Measurements from ENCODE around the gene CYB5B. TPM values are rescaled to one million over a fixed set of nuclear protein-coding genes. Genes with fewer than 3 reads are reported as not detected.
A peak's percentile ranks its signal among the peaks of the same experiment; 100 is the strongest.

Gene CYB5B
- total RNA-seq, 1 experiment from 2014 or later: 138 TPM

DNA sequence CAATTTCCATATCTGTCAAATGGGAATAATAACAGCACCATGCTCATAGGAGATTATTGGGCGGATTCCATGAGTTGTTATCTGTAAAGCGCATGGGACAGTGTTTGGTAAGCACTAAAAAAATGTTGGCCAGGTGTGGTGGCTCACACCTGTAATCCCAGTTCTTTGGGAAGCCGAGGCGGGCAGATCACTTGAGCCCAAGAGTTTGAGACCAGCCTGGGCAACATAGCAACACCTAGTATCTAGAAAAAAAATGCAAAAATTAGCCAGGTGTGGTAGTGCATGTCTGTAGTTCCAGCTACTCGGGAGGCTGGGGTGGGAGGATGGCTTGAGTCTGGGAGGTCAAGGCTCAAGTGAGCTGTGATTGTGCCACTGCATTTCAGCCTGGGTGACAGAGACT, 74.5 kb downstream of the CYB5B start:
- no peak for DNase-seq (ENCODE audit: low read depth)
- in situ Hi-C loops (cut with HindIII; ENCODE audit: low pct_unique_long_range_greater_than_20kb, low sequenced_read_pairs): no loop called here

DNA sequence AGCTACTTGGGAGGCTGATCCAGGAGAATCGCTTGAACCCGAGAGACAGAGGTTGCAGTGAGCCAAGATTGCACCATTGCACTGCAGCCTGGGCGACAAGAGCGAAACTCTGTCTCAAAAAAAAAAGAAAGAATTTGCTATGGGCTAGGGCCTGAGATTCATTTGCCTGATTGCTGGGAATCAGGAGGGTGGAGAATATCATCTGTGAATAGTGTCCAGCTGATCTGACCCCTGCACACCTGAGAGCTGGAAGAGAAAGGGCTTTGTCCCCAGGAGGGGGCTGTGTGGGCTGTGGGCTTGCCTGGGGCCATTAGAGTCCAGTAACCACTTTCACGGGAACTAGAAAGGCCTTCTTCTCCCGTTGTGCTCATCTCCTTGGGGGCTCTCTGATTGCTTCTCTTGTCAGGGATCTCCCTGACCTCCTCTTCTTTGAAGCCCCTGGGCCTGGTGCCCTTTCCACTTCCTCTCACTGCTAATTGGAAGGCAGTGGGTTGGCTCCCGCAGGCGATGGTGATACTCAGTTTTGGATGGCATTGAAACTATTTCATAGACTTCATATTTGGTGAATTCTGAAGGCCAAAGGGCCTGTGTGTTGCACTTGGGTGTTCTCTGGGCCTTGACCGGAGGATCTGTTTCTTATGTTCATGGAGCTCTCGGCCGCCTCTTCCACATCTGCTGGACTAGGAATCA, 75.3 kb downstream of the CYB5B start:
- no peak for DNase-seq (ENCODE audit: low read depth)
- in situ Hi-C loops (cut with HindIII; ENCODE audit: low pct_unique_long_range_greater_than_20kb, low sequenced_read_pairs): no loop called here

DNA sequence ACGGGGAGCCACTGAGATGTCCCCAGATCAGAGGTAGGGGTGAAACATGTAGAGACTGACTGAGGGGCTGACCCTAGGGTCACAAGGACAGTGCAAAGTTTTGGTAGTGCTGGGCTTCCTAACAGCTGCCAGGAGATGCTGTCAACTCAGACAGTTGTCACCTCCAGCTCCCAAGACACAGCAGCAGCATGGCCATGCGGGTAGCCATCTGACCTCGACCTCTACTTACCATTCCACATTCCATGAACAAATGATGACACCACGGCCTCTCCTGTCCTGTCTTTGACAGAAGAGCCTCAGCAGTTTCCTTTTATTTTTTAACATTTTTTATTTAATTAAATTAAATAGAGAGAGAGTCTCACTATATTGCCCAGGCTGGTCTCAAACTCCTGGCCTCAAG, 76.1 kb downstream of the CYB5B start:
- in situ Hi-C loops (cut with HindIII; ENCODE audit: low pct_unique_long_range_greater_than_20kb, low sequenced_read_pairs): no loop called here
- DNase-seq (ENCODE audit: low read depth): no peak

DNA sequence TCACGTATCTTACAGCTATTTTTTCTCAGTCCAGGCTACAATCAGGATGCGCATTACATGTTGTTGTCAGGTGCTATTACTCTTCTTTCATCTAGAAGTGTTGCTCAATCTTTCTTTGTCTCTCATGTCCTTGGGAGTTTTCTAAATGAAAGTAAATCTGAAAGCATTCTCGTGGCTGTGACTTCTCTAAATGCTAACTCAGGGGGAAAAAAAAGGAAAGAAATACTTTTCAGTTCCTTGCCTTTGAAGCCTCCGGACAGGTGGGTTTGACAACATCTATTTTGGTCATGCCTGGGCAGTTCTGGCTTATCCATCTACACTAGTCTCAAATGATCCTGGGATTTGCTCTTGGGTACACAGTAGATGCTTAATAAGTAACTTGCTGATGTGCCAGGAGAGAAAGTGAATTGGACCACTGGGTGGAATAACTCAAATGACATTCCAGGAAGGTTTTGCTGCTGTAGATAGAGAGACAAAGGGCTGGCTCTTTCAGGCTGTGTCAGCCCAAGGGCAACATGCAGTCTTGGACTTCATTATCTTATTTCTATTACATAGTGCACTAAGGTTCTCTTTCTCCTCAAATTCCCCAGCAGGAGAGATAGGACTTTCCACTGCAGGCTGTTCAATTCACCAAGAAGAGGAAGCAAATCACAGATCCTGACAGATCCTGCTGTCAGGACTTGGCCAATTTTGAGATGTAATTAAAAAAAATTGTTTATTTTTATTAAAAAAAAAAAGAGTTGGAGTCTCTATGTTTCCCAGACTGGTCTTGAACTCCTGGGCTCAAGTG, 77.7 kb downstream of the CYB5B start:
- DNase-seq (ENCODE audit: low read depth): peak; percentile 83
- in situ Hi-C loops (cut with HindIII; ENCODE audit: low pct_unique_long_range_greater_than_20kb, low sequenced_read_pairs): no loop called here

DNA sequence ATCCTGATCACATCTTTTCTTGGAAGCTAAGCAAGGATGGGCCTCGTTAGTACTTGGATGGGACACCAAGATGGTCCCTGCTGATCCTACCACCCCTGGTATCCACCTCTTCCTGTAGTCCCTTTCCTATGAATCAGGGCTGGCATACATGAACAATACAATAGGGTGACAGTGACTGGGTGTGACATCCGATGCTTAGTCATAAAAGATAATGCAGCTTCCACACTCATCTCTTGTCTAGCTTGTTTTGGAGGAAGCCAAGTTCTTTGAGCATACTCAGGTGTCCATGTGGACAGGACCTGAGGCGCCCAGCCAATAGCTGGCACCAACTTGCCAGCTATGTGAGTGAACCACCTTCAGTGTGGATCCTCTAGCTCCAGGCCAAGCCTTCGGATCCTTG, 78.8 kb downstream of the CYB5B start:
- peak; percentile 23 for DNase-seq (ENCODE audit: low read depth)
- in situ Hi-C loops (cut with HindIII; ENCODE audit: low pct_unique_long_range_greater_than_20kb, low sequenced_read_pairs): no loop called here

DNA sequence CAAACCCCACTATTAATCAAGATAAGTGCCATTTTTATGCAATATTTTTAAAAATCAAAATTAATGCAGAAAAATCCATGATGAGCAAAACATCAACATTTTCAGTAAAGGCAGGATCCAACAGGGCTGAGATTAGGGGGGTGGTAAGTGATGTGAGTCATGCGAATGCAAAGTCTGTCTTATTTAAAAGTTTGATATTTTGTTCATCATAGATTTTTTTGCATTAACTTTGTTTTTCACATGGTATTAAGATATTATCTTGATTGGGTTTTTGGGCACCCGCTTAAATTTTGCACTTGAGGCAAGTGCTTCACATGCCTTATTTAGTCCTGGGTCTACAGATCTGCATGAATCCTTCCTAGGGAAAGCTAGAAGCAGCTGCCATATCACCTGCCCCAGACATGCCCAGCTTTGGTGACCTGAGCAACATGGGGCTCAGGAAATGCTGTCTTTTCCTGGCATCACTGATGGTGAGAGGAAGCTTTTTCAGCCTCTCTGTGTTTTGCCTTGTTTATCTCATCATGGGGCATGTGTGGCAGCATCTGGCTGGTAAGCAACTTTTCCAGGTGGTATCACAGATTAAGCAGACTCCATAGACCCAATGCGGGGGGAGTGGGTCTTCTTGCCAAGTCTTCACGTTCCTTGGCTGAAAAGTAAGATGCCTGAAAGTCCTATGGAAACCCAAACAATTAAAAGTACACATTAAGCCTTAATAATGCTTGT, 83.8 kb downstream of the CYB5B start:
- in situ Hi-C loops (cut with HindIII; ENCODE audit: low pct_unique_long_range_greater_than_20kb, low sequenced_read_pairs): no loop called here
- no peak for DNase-seq (ENCODE audit: low read depth)

DNA sequence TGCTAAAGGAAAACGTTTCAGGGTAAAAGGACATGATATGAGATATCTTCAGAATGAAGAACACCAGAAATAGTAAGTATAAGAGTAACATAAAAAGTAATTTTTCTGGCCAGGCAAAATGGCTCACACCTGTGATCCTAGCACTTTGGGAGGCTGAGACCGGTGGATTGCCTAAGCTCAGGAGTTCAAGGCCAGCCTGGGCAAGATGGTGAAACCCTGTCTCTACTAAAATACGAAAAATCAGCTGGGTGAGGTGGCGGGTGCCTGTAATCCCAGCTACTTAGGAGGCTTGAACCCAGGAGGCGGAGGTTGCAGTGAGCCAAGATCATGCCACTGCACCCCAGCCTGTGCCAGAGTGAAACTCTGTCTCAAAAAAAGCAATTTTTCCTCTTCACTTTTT, 84.7 kb downstream of the CYB5B start:
- in situ Hi-C loops (cut with HindIII; ENCODE audit: low pct_unique_long_range_greater_than_20kb, low sequenced_read_pairs): no loop called here
- no peak for DNase-seq (ENCODE audit: low read depth)

DNA sequence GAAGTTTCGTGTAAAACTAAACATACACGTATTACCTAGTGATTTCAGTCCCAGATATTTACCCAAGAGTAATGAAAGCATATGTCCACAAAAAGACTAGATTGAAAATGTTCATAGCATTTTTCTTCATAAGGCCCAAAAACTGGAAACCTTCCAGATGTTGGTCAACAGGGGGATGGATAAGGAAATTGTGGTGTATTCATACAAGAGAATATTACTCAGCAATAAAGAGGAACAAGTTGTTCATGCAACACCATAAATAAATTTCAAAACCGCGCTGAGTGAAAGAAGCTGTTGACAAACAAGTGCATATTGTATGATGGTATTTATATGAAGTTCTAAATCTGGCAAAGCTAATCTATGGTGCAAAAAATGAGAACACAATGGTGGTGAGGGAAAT, 87.2 kb downstream of the CYB5B start:
- DNase-seq (ENCODE audit: low read depth): no peak
- in situ Hi-C loops (cut with HindIII; ENCODE audit: low pct_unique_long_range_greater_than_20kb, low sequenced_read_pairs): no loop called here

DNA sequence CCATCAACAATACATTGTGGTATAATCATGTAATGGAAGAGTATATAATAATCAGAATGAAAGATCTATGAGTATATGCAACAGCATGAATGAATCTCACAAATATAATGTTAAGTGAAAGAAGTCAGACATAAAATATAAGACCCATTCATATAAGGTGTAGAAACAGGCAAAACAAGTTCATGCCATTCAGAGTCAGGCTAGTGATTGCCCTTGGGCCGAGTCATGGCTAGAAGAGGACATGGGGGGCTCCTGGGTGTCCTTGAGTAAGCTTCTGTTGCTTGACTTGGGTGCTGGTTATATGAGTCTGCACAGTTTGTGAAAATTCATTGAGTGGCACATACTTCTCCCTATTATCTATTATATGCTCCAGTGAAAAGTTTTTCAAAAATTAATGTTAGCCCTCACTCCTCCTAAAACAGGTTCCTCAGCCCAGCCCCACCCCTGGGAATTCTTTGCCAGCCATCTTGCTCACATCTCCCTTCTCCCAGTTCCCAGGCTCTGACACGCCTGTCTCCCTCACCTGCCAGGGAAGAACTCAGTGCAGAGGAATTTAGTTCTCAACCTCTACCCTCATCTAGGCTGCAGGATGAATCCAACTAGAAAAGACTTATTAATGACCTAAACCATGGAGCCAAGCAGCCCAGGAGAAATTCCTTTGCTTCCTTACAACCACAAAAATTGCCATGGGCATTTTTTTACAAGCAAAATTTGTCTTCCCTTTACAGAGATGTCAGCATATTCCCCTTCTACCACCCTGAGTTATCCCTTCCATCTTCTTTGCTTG, 89.0 kb downstream of the CYB5B start:
- in situ Hi-C loops (cut with HindIII; ENCODE audit: low pct_unique_long_range_greater_than_20kb, low sequenced_read_pairs): no loop called here
- peak; percentile 52 for DNase-seq (ENCODE audit: low read depth)

DNA sequence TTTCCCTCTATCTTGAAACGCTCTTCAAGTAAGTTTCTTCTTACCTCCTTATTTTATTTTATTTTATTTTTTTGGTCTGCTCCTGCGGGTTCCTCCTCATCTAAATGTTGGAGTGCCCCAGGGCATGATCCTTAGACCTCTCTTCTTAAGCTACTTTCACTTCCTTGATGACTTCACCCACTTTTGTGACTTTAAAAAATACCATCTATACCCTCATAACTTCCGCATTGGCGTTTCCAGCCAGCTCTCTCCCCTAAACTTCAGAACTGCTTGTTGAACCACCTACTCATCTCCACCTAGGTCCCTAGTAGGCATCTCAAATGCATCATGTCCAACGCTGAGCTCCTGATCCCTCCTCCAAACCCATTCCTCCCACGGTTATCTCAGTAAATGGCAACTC, 89.9 kb downstream of the CYB5B start:
- no peak for DNase-seq (ENCODE audit: low read depth)
- in situ Hi-C loops (cut with HindIII; ENCODE audit: low pct_unique_long_range_greater_than_20kb, low sequenced_read_pairs): no loop called here

Other genes with a start within 250 kb of the CYB5B start
- gene SNTB2, start 237.5 kb upstream of the CYB5B start, total RNA-seq (2014; rRNA removed; shearing (Covaris generic); ENCODE audit: low replicate concordance): 4.8 and 5.7 TPM in 2 replicates
- gene VPS4A, start 113.3 kb upstream of the CYB5B start, total RNA-seq (2014; rRNA removed; shearing (Covaris generic); ENCODE audit: low replicate concordance): 33.2 and 38.9 TPM in 2 replicates
- gene PDF, start 94.0 kb upstream of the CYB5B start, total RNA-seq (2014; rRNA removed; shearing (Covaris generic); ENCODE audit: low replicate concordance): 21.5 and 26.7 TPM in 2 replicates
- 56.2 and 68.1 TPM in 2 replicates for gene COG8, start 85.1 kb upstream of the CYB5B start, total RNA-seq (2014; rRNA removed; shearing (Covaris generic); ENCODE audit: low replicate concordance)
- gene NIP7, start 84.8 kb upstream of the CYB5B start, total RNA-seq (2014; rRNA removed; shearing (Covaris generic); ENCODE audit: low replicate concordance): 18.7 and 25.7 TPM in 2 replicates
- gene TMED6, start 72.8 kb upstream of the CYB5B start, total RNA-seq (2014; rRNA removed; shearing (Covaris generic); ENCODE audit: low replicate concordance): 4.1 TPM in 1 of 2 replicates, not detected in the other
- 11.4 and 23.7 TPM in 2 replicates for gene TERF2, start 38.6 kb upstream of the CYB5B start, total RNA-seq (2014; rRNA removed; shearing (Covaris generic); ENCODE audit: low replicate concordance)
- gene NFAT5, start 141.3 kb downstream of the CYB5B start, total RNA-seq (2014; rRNA removed; shearing (Covaris generic); ENCODE audit: low replicate concordance): 6.1 and 19.9 TPM in 2 replicates

All from Caki2 (cell line).